OCI-LY7 (cell line): ENCODE results near the gene SH3TC1. TPM values are rescaled to one million over a fixed set of nuclear protein-coding genes. Genes with fewer than 3 reads are reported as not detected.

Experiments used
- BruUV-seq: library from RNA; stranded (reverse); fragments of 400-500 nt; replicated peaks from 2 replicates; lab custom pipeline; 2021; lab: Mats Ljungman, UMichigan
- CTCF ChIA-PET: fragments of 300-600 bp; sonication (Branson Sonifier 250); formaldehyde crosslinking; loops from one replicate; lab custom pipeline; 2022; ENCODE audit warnings: antibody characterized with exemption; ENCODE audit not compliant: unreplicated experiment; lab: Charles Lee
- POLR2A ChIA-PET: fragments of 300-600 bp; sonication (Branson Sonifier 250); formaldehyde crosslinking; loops from one replicate; lab custom pipeline; 2022; ENCODE audit warnings: antibody characterized with exemption; lab: Charles Lee
- DNase-seq: peaks from one replicate; pipeline ENCODE4 v3.0.0-alpha.2; 2015; ENCODE audit warnings: low spot score
- H2AFZ ChIP-seq: fragments of 200-600 bp; sonication (generic), shearing (Covaris generic); 2 replicates; pipeline ENCODE4 v1.6.1; 2014; ENCODE audit warnings: mild to moderate bottlenecking, antibody characterized with exemption, low read length, moderate library complexity
- H3K27ac ChIP-seq: fragments of 200-600 bp; sonication (generic); 2 replicates; pipeline ENCODE4 v1.5.1; 2014; ENCODE audit warnings: mixed run types, low read depth, mild to moderate bottlenecking, moderate library complexity, low read length, inconsistent platforms; ENCODE audit not compliant: poor library complexity, severe bottlenecking
- H3K36me3 ChIP-seq: fragments of 200-600 bp; sonication (generic); 2 replicates; pipeline ENCODE4 v1.6.1; 2014; ENCODE audit warnings: mild to moderate bottlenecking, antibody characterized with exemption, low read length, moderate library complexity, mixed read lengths; ENCODE audit not compliant: insufficient read depth
- H3K4me1 ChIP-seq: fragments of 200-600 bp; sonication (generic); 2 replicates; pipeline ENCODE4 v1.5.1; 2014; ENCODE audit warnings: mild to moderate bottlenecking, low read length; ENCODE audit not compliant: insufficient read depth, poor library complexity, severe bottlenecking
- H3K4me2 ChIP-seq: fragments of 200-600 bp; sonication (generic); 2 replicates; pipeline ENCODE4 v1.6.1; 2014; ENCODE audit warnings: mild to moderate bottlenecking, low read length
- H3K4me3 ChIP-seq: fragments of 200-600 bp; sonication (generic); 2 replicates; pipeline ENCODE4 v1.5.1; 2014; ENCODE audit warnings: mild to moderate bottlenecking, low read depth, low read length; ENCODE audit not compliant: poor library complexity, severe bottlenecking
- H3K79me2 ChIP-seq: fragments of 200-600 bp; sonication (generic); 2 replicates; pipeline ENCODE4 v1.6.1; 2016; ENCODE audit warnings: low read depth, mild to moderate bottlenecking, low read length, moderate library complexity, mixed read lengths; ENCODE audit not compliant: insufficient read depth
- H3K9me2 ChIP-seq: fragments of 200-600 bp; sonication (generic); 2 replicates; pipeline ENCODE4 v1.6.1; 2016; ENCODE audit warnings: mild to moderate bottlenecking, low read length, mixed read lengths; ENCODE audit not compliant: insufficient read depth
- H3K9me3 ChIP-seq: fragments of 200-600 bp; sonication (generic); 2 replicates; pipeline ENCODE4 v1.6.1; 2014; ENCODE audit warnings: mild to moderate bottlenecking, mixed run types, low read length, mixed read lengths
- H4K20me1 ChIP-seq: fragments of 200-600 bp; sonication (generic); 2 replicates; pipeline ENCODE4 v1.6.1; 2014; ENCODE audit warnings: mild to moderate bottlenecking, antibody characterized with exemption, low read length, moderate library complexity, mixed read lengths; ENCODE audit not compliant: insufficient read depth
- CTCF ChIP-seq: fragments of 200-600 bp; sonication (generic); conservative IDR thresholded peaks from 2 replicates; pipeline ENCODE4 v1.5.1; 2014; ENCODE audit warnings: mild to moderate bottlenecking, antibody characterized with exemption, low read length, moderate library complexity, mixed read lengths
- EZH2phosphoT487 ChIP-seq: fragments of 200-600 bp; sonication (generic); IDR thresholded peaks from 2 replicates; pipeline ENCODE4 v1.6.1; 2018; ENCODE audit warnings: low read depth, borderline replicate concordance, mild to moderate bottlenecking, mixed run types, antibody characterized with exemption, low read length, moderate library complexity, mixed read lengths
- intact Hi-C: fragments of 100-400 bp; cut with micrococcal nuclease; formaldehyde crosslinking; loops from one replicate; pipeline ENCODE4 v1.10.0; 2022; ENCODE audit not compliant: unreplicated experiment
- total RNA-seq, 2 experiments: library from RNA; depleted of rRNA in 1 of 2; stranded (reverse); fragments of >200 nt in 1 of 2; shearing (Covaris generic) in 1 of 2; gene quantifications; 2 replicates each; pipeline ENCODE4 v1.2.3, GENCODE V29; 2014 to 2022

The SH3TC1 gene
- total RNA-seq, 2 experiments from 2014 or later: 17.5 to 42.4 TPM

- H4K20me1 ChIP-seq: no peaks in the 10 kb centered on the region
- no peaks in the 10 kb centered on the region for H3K36me3 ChIP-seq
- H3K4me2 ChIP-seq: no peak overlapping the region
- no peaks in the 10 kb centered on the region for H3K79me2 ChIP-seq
- TF ChIP-seq EZH2phosphoT487 (no peak), CTCF (no peak)
- ChIA-PET POLR2A (interaction anchor here (0.6 kb wide), 1 partner anchor 14 kb away, joined by 3 read pairs; no protein-coding TSS in a partner anchor), CTCF (interaction anchor here (0.5 kb wide), 1 partner anchor 36 kb away, joined by 3 read pairs; the partner anchor contains the start of gene SH3TC1)
- no peaks in the 10 kb centered on the region for H3K9me3 ChIP-seq
- intact Hi-C loops: no loop called here
- H2AFZ ChIP-seq: no peak overlapping the region
- H3K4me1 ChIP-seq: peaks cover 10% of the 10 kb centered on the region
- peak; percentile 28 for DNase-seq
- H3K9me2 ChIP-seq: no peaks in the 10 kb centered on the region
- no peak overlapping the region for H3K27ac ChIP-seq
- no TSS peak for BruUV-seq
- no peak overlapping the region for H3K4me3 ChIP-seq
Measured at GRCh38 chr4:8235224-8235623, 36.1 kb downstream of the SH3TC1 start.

GRCh38 chr4:8235686-8236085 is 36.6 kb downstream of the SH3TC1 start:
- Histone ChIP-seq H4K20me1 (no peaks in the 10 kb centered on the region), H3K4me3 (no peak overlapping the region), H3K9me2 (no peaks in the 10 kb centered on the region), H3K4me2 (no peak overlapping the region), H3K36me3 (no peaks in the 10 kb centered on the region), H3K27ac (no peak overlapping the region), H3K9me3 (no peaks in the 10 kb centered on the region), H2AFZ (no peak overlapping the region), H3K4me1 (peaks cover 10% of the 10 kb centered on the region), H3K79me2 (no peaks in the 10 kb centered on the region)
- TF ChIP-seq EZH2phosphoT487 (no peak), CTCF (no peak)
- CTCF ChIA-PET: interaction anchor here (0.5 kb wide), 1 partner anchor 37 kb away, joined by 3 read pairs; the partner anchor contains the start of gene SH3TC1
- POLR2A ChIA-PET: no interaction called here
- intact Hi-C loops: no loop called here
- no peak for DNase-seq
- no TSS peak for BruUV-seq

GRCh38 chr4:8236106-8236919 is 37.2 kb downstream of the SH3TC1 start:
- no peak overlapping the region for H2AFZ ChIP-seq
- CTCF ChIA-PET: interaction anchor here (0.5 kb wide), 1 partner anchor 37 kb away, joined by 3 read pairs; the partner anchor contains the start of gene SH3TC1
- H3K9me3 ChIP-seq: no peaks in the 10 kb centered on the region
- POLR2A ChIA-PET: no interaction called here
- H3K4me2 ChIP-seq: no peak overlapping the region
- no peak overlapping the region for H3K27ac ChIP-seq
- H3K4me3 ChIP-seq: no peak overlapping the region
- no peaks in the 10 kb centered on the region for H3K36me3 ChIP-seq
- BruUV-seq: no TSS peak
- DNase-seq: peak; percentile 22
- H3K4me1 ChIP-seq: peaks cover 10% of the 10 kb centered on the region
- H3K79me2 ChIP-seq: no peaks in the 10 kb centered on the region
- no peaks in the 10 kb centered on the region for H3K9me2 ChIP-seq
- no peaks in the 10 kb centered on the region for H4K20me1 ChIP-seq
- intact Hi-C loops: no loop called here
- TF ChIP-seq CTCF (peak; percentile 44), EZH2phosphoT487 (no peak)
